ENCODE results near the gene RBP5.
A peak's percentile ranks its signal among the peaks of the same experiment; 100 is the strongest.

The RBP5 gene

GRCh38 chr12:7125632-7126227 lies 3.0 kb downstream of the RBP5 start:
- H3K4me1 ChIP-seq (ENCODE audit: control insufficient read depth in 1 of 2, insufficient read depth in 2 of 2, low read length in 2 of 2): peaks cover 26 to 32% of the 10 kb centered on the region in 2 donors
- no peak overlapping the region for H3K9ac ChIP-seq (ENCODE audit: low read depth in 1 of 2, low read length in 2 of 2)
- peak overlapping the region; percentile 37 for H3K27ac ChIP-seq (ENCODE audit: low read depth, low read length)
- peaks cover under 1% of the 10 kb centered on the region in 2 donors for H3K27me3 ChIP-seq (ENCODE audit: control insufficient read depth in 1 of 2, insufficient read depth in 2 of 2, low read length in 2 of 2)
- no peak overlapping the region for H3K4me3 ChIP-seq (ENCODE audit: low read depth in 1 of 2, low read length in 2 of 2)
- no peaks in the 10 kb centered on the region for H3K36me3 ChIP-seq (ENCODE audit: control insufficient read depth in 1 of 2, insufficient read depth in 2 of 2, low read length in 2 of 2)
- no peaks in the 10 kb centered on the region for H3K9me3 ChIP-seq (ENCODE audit: control insufficient read depth in 1 of 2, low read length in 2 of 2)

GRCh38 chr12:7123806-7124522 lies 4.7 kb downstream of the RBP5 start:
- H3K27ac ChIP-seq (ENCODE audit: low read depth, low read length): no peak overlapping the region
- no peaks in the 10 kb centered on the region for H3K27me3 ChIP-seq (ENCODE audit: control insufficient read depth in 1 of 2, insufficient read depth in 2 of 2, low read length in 2 of 2)
- no peak overlapping the region for H3K4me3 ChIP-seq (ENCODE audit: low read depth in 1 of 2, low read length in 2 of 2)
- no peaks in the 10 kb centered on the region for H3K9me3 ChIP-seq (ENCODE audit: control insufficient read depth in 1 of 2, low read length in 2 of 2)
- H3K9ac ChIP-seq (ENCODE audit: low read depth in 1 of 2, low read length in 2 of 2): no peak overlapping the region
- no peaks in the 10 kb centered on the region for H3K36me3 ChIP-seq (ENCODE audit: control insufficient read depth in 1 of 2, insufficient read depth in 2 of 2, low read length in 2 of 2)
- peaks cover 16 to 20% of the 10 kb centered on the region in 2 donors for H3K4me1 ChIP-seq (ENCODE audit: control insufficient read depth in 1 of 2, insufficient read depth in 2 of 2, low read length in 2 of 2)

- Histone ChIP-seq H3K27me3 (ENCODE audit: control insufficient read depth in 1 of 2, insufficient read depth in 2 of 2, low read length in 2 of 2) (no peaks in the 10 kb centered on the region), H3K36me3 (ENCODE audit: control insufficient read depth in 1 of 2, insufficient read depth in 2 of 2, low read length in 2 of 2) (no peaks in the 10 kb centered on the region), H3K9me3 (ENCODE audit: control insufficient read depth in 1 of 2, low read length in 2 of 2) (no peaks in the 10 kb centered on the region), H3K9ac (ENCODE audit: low read depth in 1 of 2, low read length in 2 of 2) (no peak overlapping the region), H3K4me3 (ENCODE audit: low read depth in 1 of 2, low read length in 2 of 2) (no peak overlapping the region), H3K27ac (ENCODE audit: low read depth, low read length) (no peak overlapping the region), H3K4me1 (ENCODE audit: control insufficient read depth in 1 of 2, insufficient read depth in 2 of 2, low read length in 2 of 2) (peaks cover 11 to 16% of the 10 kb centered on the region in 2 donors)
Measured at GRCh38 chr12:7122811-7123769, 5.6 kb downstream of the RBP5 start.

GRCh38 chr12:7121324-7121723 lies 7.4 kb downstream of the RBP5 start:
- H3K36me3 ChIP-seq (ENCODE audit: control insufficient read depth in 1 of 2, insufficient read depth in 2 of 2, low read length in 2 of 2): peaks cover 0 to 2% of the 10 kb centered on the region in 2 donors
- H3K27ac ChIP-seq (ENCODE audit: low read depth, low read length): no peak overlapping the region
- no peaks in the 10 kb centered on the region for H3K9me3 ChIP-seq (ENCODE audit: control insufficient read depth in 1 of 2, low read length in 2 of 2)
- peaks cover 16 to 22% of the 10 kb centered on the region in 2 donors for H3K4me1 ChIP-seq (ENCODE audit: control insufficient read depth in 1 of 2, insufficient read depth in 2 of 2, low read length in 2 of 2)
- no peaks in the 10 kb centered on the region for H3K27me3 ChIP-seq (ENCODE audit: control insufficient read depth in 1 of 2, insufficient read depth in 2 of 2, low read length in 2 of 2)
- no peak overlapping the region for H3K9ac ChIP-seq (ENCODE audit: low read depth in 1 of 2, low read length in 2 of 2)
- H3K4me3 ChIP-seq (ENCODE audit: low read depth in 1 of 2, low read length in 2 of 2): no peak overlapping the region

- no peaks in the 10 kb centered on the region for H3K9me3 ChIP-seq (ENCODE audit: control insufficient read depth in 1 of 2, low read length in 2 of 2)
- no peak overlapping the region for H3K27ac ChIP-seq (ENCODE audit: low read depth, low read length)
- H3K27me3 ChIP-seq (ENCODE audit: control insufficient read depth in 1 of 2, insufficient read depth in 2 of 2, low read length in 2 of 2): no peaks in the 10 kb centered on the region
- H3K4me3 ChIP-seq (ENCODE audit: low read depth in 1 of 2, low read length in 2 of 2): no peak overlapping the region
- H3K36me3 ChIP-seq (ENCODE audit: control insufficient read depth in 1 of 2, insufficient read depth in 2 of 2, low read length in 2 of 2): peaks cover 0 to 4% of the 10 kb centered on the region in 2 donors
- peaks cover 16 to 22% of the 10 kb centered on the region in 2 donors for H3K4me1 ChIP-seq (ENCODE audit: control insufficient read depth in 1 of 2, insufficient read depth in 2 of 2, low read length in 2 of 2)
- H3K9ac ChIP-seq (ENCODE audit: low read depth in 1 of 2, low read length in 2 of 2): no peak overlapping the region
Measured at GRCh38 chr12:7120166-7120565, 8.5 kb downstream of the RBP5 start.

GRCh38 chr12:7118881-7119280 lies 9.8 kb downstream of the RBP5 start:
- no peak overlapping the region for H3K4me3 ChIP-seq (ENCODE audit: low read depth in 1 of 2, low read length in 2 of 2)
- peaks cover 15 to 22% of the 10 kb centered on the region in 2 donors for H3K4me1 ChIP-seq (ENCODE audit: control insufficient read depth in 1 of 2, insufficient read depth in 2 of 2, low read length in 2 of 2)
- H3K27me3 ChIP-seq (ENCODE audit: control insufficient read depth in 1 of 2, insufficient read depth in 2 of 2, low read length in 2 of 2): no peaks in the 10 kb centered on the region
- no peak overlapping the region for H3K9ac ChIP-seq (ENCODE audit: low read depth in 1 of 2, low read length in 2 of 2)
- no peak overlapping the region for H3K27ac ChIP-seq (ENCODE audit: low read depth, low read length)
- peaks cover 3 to 4% of the 10 kb centered on the region in 2 donors for H3K36me3 ChIP-seq (ENCODE audit: control insufficient read depth in 1 of 2, insufficient read depth in 2 of 2, low read length in 2 of 2)
- H3K9me3 ChIP-seq (ENCODE audit: control insufficient read depth in 1 of 2, low read length in 2 of 2): no peaks in the 10 kb centered on the region

GRCh38 chr12:7117670-7118069 lies 11.0 kb downstream of the RBP5 start:
- H3K9ac ChIP-seq (ENCODE audit: low read depth in 1 of 2, low read length in 2 of 2): no peak overlapping the region
- no peak overlapping the region for H3K4me3 ChIP-seq (ENCODE audit: low read depth in 1 of 2, low read length in 2 of 2)
- peaks cover 14% of the 10 kb centered on the region in 2 donors for H3K4me1 ChIP-seq (ENCODE audit: control insufficient read depth in 1 of 2, insufficient read depth in 2 of 2, low read length in 2 of 2)
- peaks cover 3 to 4% of the 10 kb centered on the region in 2 donors for H3K36me3 ChIP-seq (ENCODE audit: control insufficient read depth in 1 of 2, insufficient read depth in 2 of 2, low read length in 2 of 2)
- no peaks in the 10 kb centered on the region for H3K27me3 ChIP-seq (ENCODE audit: control insufficient read depth in 1 of 2, insufficient read depth in 2 of 2, low read length in 2 of 2)
- H3K9me3 ChIP-seq (ENCODE audit: control insufficient read depth in 1 of 2, low read length in 2 of 2): no peaks in the 10 kb centered on the region
- no peak overlapping the region for H3K27ac ChIP-seq (ENCODE audit: low read depth, low read length)

- Histone ChIP-seq H3K4me1 (ENCODE audit: control insufficient read depth in 1 of 2, insufficient read depth in 2 of 2, low read length in 2 of 2) (peaks cover 14% of the 10 kb centered on the region in 2 donors), H3K4me3 (ENCODE audit: low read depth in 1 of 2, low read length in 2 of 2) (no peak overlapping the region), H3K9me3 (ENCODE audit: control insufficient read depth in 1 of 2, low read length in 2 of 2) (no peaks in the 10 kb centered on the region), H3K27me3 (ENCODE audit: control insufficient read depth in 1 of 2, insufficient read depth in 2 of 2, low read length in 2 of 2) (no peaks in the 10 kb centered on the region), H3K36me3 (ENCODE audit: control insufficient read depth in 1 of 2, insufficient read depth in 2 of 2, low read length in 2 of 2) (peaks cover 3 to 4% of the 10 kb centered on the region in 2 donors), H3K27ac (ENCODE audit: low read depth, low read length) (no peak overlapping the region), H3K9ac (ENCODE audit: low read depth in 1 of 2, low read length in 2 of 2) (no peak overlapping the region)
Measured at GRCh38 chr12:7116916-7117315, 11.8 kb downstream of the RBP5 start.

GRCh38 chr12:7116196-7116595 lies 12.5 kb downstream of the RBP5 start:
- Histone ChIP-seq H3K4me3 (ENCODE audit: low read depth in 1 of 2, low read length in 2 of 2) (no peak overlapping the region), H3K36me3 (ENCODE audit: control insufficient read depth in 1 of 2, insufficient read depth in 2 of 2, low read length in 2 of 2) (peaks cover 3 to 4% of the 10 kb centered on the region in 2 donors), H3K27ac (ENCODE audit: low read depth, low read length) (no peak overlapping the region), H3K9me3 (ENCODE audit: control insufficient read depth in 1 of 2, low read length in 2 of 2) (no peaks in the 10 kb centered on the region), H3K27me3 (ENCODE audit: control insufficient read depth in 1 of 2, insufficient read depth in 2 of 2, low read length in 2 of 2) (no peaks in the 10 kb centered on the region), H3K9ac (ENCODE audit: low read depth in 1 of 2, low read length in 2 of 2) (no peak overlapping the region), H3K4me1 (ENCODE audit: control insufficient read depth in 1 of 2, insufficient read depth in 2 of 2, low read length in 2 of 2) (peaks cover 14% of the 10 kb centered on the region in 2 donors)

- Histone ChIP-seq H3K27ac (ENCODE audit: low read depth, low read length) (no peak overlapping the region), H3K9ac (ENCODE audit: low read depth in 1 of 2, low read length in 2 of 2) (no peak overlapping the region), H3K4me1 (ENCODE audit: control insufficient read depth in 1 of 2, insufficient read depth in 2 of 2, low read length in 2 of 2) (peaks cover 14% of the 10 kb centered on the region in 2 donors), H3K4me3 (ENCODE audit: low read depth in 1 of 2, low read length in 2 of 2) (no peak overlapping the region), H3K36me3 (ENCODE audit: control insufficient read depth in 1 of 2, insufficient read depth in 2 of 2, low read length in 2 of 2) (peaks cover 3 to 4% of the 10 kb centered on the region in 2 donors), H3K27me3 (ENCODE audit: control insufficient read depth in 1 of 2, insufficient read depth in 2 of 2, low read length in 2 of 2) (no peaks in the 10 kb centered on the region), H3K9me3 (ENCODE audit: control insufficient read depth in 1 of 2, low read length in 2 of 2) (no peaks in the 10 kb centered on the region)
Measured at GRCh38 chr12:7114851-7115250, 13.8 kb downstream of the RBP5 start.
